ENCODE measurements around the gene RRP12.
"Not testable (repeated sequence)": the region's sequence is repeated elsewhere in the genome, so short reads cannot be mapped to it uniquely, and the experiment has no call there.

The RRP12 gene

GRCh38 chr10:97367126-97367649 is 34.0 kb downstream of the RRP12 start:
- no peak for DNase-seq (ENCODE audit: low spot score)

GRCh38 chr10:97366572-97366971 is 34.6 kb downstream of the RRP12 start:
- no peak for DNase-seq (ENCODE audit: low spot score)

GRCh38 chr10:97365761-97366351 is 35.3 kb downstream of the RRP12 start:
- no peak for DNase-seq (ENCODE audit: low spot score)

- DNase-seq (ENCODE audit: low spot score), result no peak
These were observed 38.1 kb downstream of the RRP12 start for GRCh38 chr10:97363071-97363470.

GRCh38 chr10:97362310-97363033 is 38.7 kb downstream of the RRP12 start:
- no peak for DNase-seq (ENCODE audit: low spot score)

GRCh38 chr10:97361537-97361901 is 39.6 kb downstream of the RRP12 start:
- no peak for DNase-seq (ENCODE audit: low spot score)

GRCh38 chr10:97360705-97361536 is 40.2 kb downstream of the RRP12 start:
- no peak for DNase-seq (ENCODE audit: low spot score)

- no peak for DNase-seq (ENCODE audit: low spot score)
These were observed 42.4 kb downstream of the RRP12 start for GRCh38 chr10:97358781-97359180.

GRCh38 chr10:97358349-97358748 is 42.8 kb downstream of the RRP12 start:
- no peak for DNase-seq (ENCODE audit: low spot score)

- no peak for DNase-seq (ENCODE audit: low spot score)
These were observed 44.2 kb downstream of the RRP12 start for GRCh38 chr10:97356918-97357317.

GRCh38 chr10:97356318-97356914 is 44.7 kb downstream of the RRP12 start:
- DNase-seq (ENCODE audit: low spot score), result no peak

- no peak for DNase-seq (ENCODE audit: low spot score)
These were observed 45.6 kb downstream of the RRP12 start for GRCh38 chr10:97355571-97355975.

GRCh38 chr10:97353945-97354344 is 47.2 kb downstream of the RRP12 start:
- DNase-seq (ENCODE audit: low spot score), result no peak

GRCh38 chr10:97349752-97350513 is 51.2 kb downstream of the RRP12 start:
- no peak for DNase-seq (ENCODE audit: low spot score)

- no peak for DNase-seq (ENCODE audit: low spot score)
These were observed 53.8 kb downstream of the RRP12 start for GRCh38 chr10:97347317-97347716.

- DNase-seq (ENCODE audit: low spot score), result not testable (repeated sequence)
These were observed 57.5 kb downstream of the RRP12 start for GRCh38 chr10:97343664-97344063.

GRCh38 chr10:97341416-97341815 is 59.7 kb downstream of the RRP12 start:
- no peak for DNase-seq (ENCODE audit: low spot score)

- DNase-seq (ENCODE audit: low spot score), result no peak
These were observed 63.1 kb downstream of the RRP12 start for GRCh38 chr10:97338041-97338440.

GRCh38 chr10:97336942-97337831 is 64.0 kb downstream of the RRP12 start:
- DNase-seq (ENCODE audit: low spot score), result no peak

GRCh38 chr10:97336446-97336845 is 64.7 kb downstream of the RRP12 start:
- DNase-seq (ENCODE audit: low spot score), result no peak

GRCh38 chr10:97336006-97336405 is 65.1 kb downstream of the RRP12 start:
- no peak for DNase-seq (ENCODE audit: low spot score)
